ENCODE measurements around the gene GUK1.

GUK1 gene

GRCh38 chr1:228095161-228095560 is 44.9 kb upstream of the GUK1 start:
- peaks cover 87% of the 10 kb centered on the region for H4K20me1 ChIP-seq (ENCODE audit: insufficient read depth, low read length, poor library complexity, severe bottlenecking)
- H3K9me3 ChIP-seq (ENCODE audit: insufficient read depth, low read depth, low read length) = peaks cover 13% of the 10 kb centered on the region; the same call in 1 of the 2 replicates
- H3K79me2 ChIP-seq (ENCODE audit: insufficient read depth, low read length) = peaks cover 89% of the 10 kb centered on the region
- no peak for TF ChIP-seq CTCF (conservative IDR thresholded peaks at IDR 0.05; ENCODE audit: low read length)
- TF ChIP-seq EZH2phosphoT487 (IDR thresholded peaks at IDR 0.05; ENCODE audit: borderline replicate concordance) = no peak
- no peak overlapping the region for H2AFZ ChIP-seq (ENCODE audit: low read length)
- peaks cover 62% of the 10 kb centered on the region; the same call in 1 of the 2 replicates for H3K36me3 ChIP-seq (ENCODE audit: insufficient read depth, low read length)
- H3K4me3 ChIP-seq (ENCODE audit: low read length, poor library complexity, severe bottlenecking) = no peak overlapping the region
- H3K4me1 ChIP-seq (ENCODE audit: insufficient read depth, low read length, poor library complexity, severe bottlenecking) = peaks cover 8% of the 10 kb centered on the region
- H3K27me3 ChIP-seq (ENCODE audit: insufficient read depth, low read length, poor library complexity, severe bottlenecking) = no peaks in the 10 kb centered on the region
- no peak overlapping the region for H3K9ac ChIP-seq (ENCODE audit: low read depth, low read length, poor library complexity, severe bottlenecking)
- H3F3A ChIP-seq (ENCODE audit: low read depth) = no peaks in the 10 kb centered on the region
- H3K9me2 ChIP-seq (replicated peaks; ENCODE audit: low read depth, low read length) = no peaks in the 10 kb centered on the region
- H3K4me2 ChIP-seq (ENCODE audit: low read depth, low read length, poor library complexity, severe bottlenecking) = no peak overlapping the region

- no peak overlapping the region for H3K4me2 ChIP-seq (ENCODE audit: low read depth, low read length, poor library complexity, severe bottlenecking)
- no peaks in the 10 kb centered on the region for H3F3A ChIP-seq (ENCODE audit: low read depth)
- peaks cover 85% of the 10 kb centered on the region for H4K20me1 ChIP-seq (ENCODE audit: insufficient read depth, low read length, poor library complexity, severe bottlenecking)
Measured at GRCh38 chr1:228095938-228096337, 44.1 kb upstream of the GUK1 start.

GRCh38 chr1:228096416-228097332 is 43.4 kb upstream of the GUK1 start:
- Histone ChIP-seq H3K4me1 (ENCODE audit: insufficient read depth, low read length, poor library complexity, severe bottlenecking) (no peaks in the 10 kb centered on the region), H3F3A (ENCODE audit: low read depth) (no peaks in the 10 kb centered on the region), H3K4me3 (ENCODE audit: low read length, poor library complexity, severe bottlenecking) (no peak overlapping the region), H3K79me2 (ENCODE audit: insufficient read depth, low read length) (peaks cover 79% of the 10 kb centered on the region), H2AFZ (ENCODE audit: low read length) (no peak overlapping the region), H3K9me3 (ENCODE audit: insufficient read depth, low read depth, low read length) (peaks cover 13% of the 10 kb centered on the region; the same call in 1 of the 2 replicates), H3K4me2 (ENCODE audit: low read depth, low read length, poor library complexity, severe bottlenecking) (no peak overlapping the region), H3K9ac (ENCODE audit: low read depth, low read length, poor library complexity, severe bottlenecking) (no peak overlapping the region), H3K27me3 (ENCODE audit: insufficient read depth, low read length, poor library complexity, severe bottlenecking) (no peaks in the 10 kb centered on the region), H3K9me2 (replicated peaks; ENCODE audit: low read depth, low read length) (no peaks in the 10 kb centered on the region), H4K20me1 (ENCODE audit: insufficient read depth, low read length, poor library complexity, severe bottlenecking) (peaks cover 84% of the 10 kb centered on the region), H3K36me3 (ENCODE audit: insufficient read depth, low read length) (peaks cover 70% of the 10 kb centered on the region; the same call in 1 of the 2 replicates)
- TF ChIP-seq EZH2phosphoT487 (IDR thresholded peaks at IDR 0.05; ENCODE audit: borderline replicate concordance) = no peak
- TF ChIP-seq CTCF (conservative IDR thresholded peaks at IDR 0.05; ENCODE audit: low read length) = no peak

More at GRCh38 chr1:228095938-228096337, 44.1 kb upstream of the GUK1 start:
- TF ChIP-seq CTCF (conservative IDR thresholded peaks at IDR 0.05; ENCODE audit: low read length) (no peak), EZH2phosphoT487 (IDR thresholded peaks at IDR 0.05; ENCODE audit: borderline replicate concordance) (no peak)
- peaks cover 67% of the 10 kb centered on the region; the same call in 1 of the 2 replicates for H3K36me3 ChIP-seq (ENCODE audit: insufficient read depth, low read length)
- H3K9ac ChIP-seq (ENCODE audit: low read depth, low read length, poor library complexity, severe bottlenecking) = no peak overlapping the region
- peaks cover 81% of the 10 kb centered on the region for H3K79me2 ChIP-seq (ENCODE audit: insufficient read depth, low read length)
- no peaks in the 10 kb centered on the region for H3K9me2 ChIP-seq (replicated peaks; ENCODE audit: low read depth, low read length)
- peaks cover 3% of the 10 kb centered on the region for H3K4me1 ChIP-seq (ENCODE audit: insufficient read depth, low read length, poor library complexity, severe bottlenecking)
- H3K9me3 ChIP-seq (ENCODE audit: insufficient read depth, low read depth, low read length) = peaks cover 13% of the 10 kb centered on the region; the same call in 1 of the 2 replicates
- H3K27me3 ChIP-seq (ENCODE audit: insufficient read depth, low read length, poor library complexity, severe bottlenecking) = no peaks in the 10 kb centered on the region
- no peak overlapping the region for H3K4me3 ChIP-seq (ENCODE audit: low read length, poor library complexity, severe bottlenecking)
- no peak overlapping the region for H2AFZ ChIP-seq (ENCODE audit: low read length)

Data from Loucy (cell line).